NCI-H2029 treated with DMSO at 0.1 percent for 48 hours (cell line): Measurements from ENCODE around the gene ZGPAT.
"Not testable (repeated sequence)": the region's sequence is repeated elsewhere in the genome, so short reads cannot be mapped to it uniquely, and the experiment has no call there.

Experiments used
- DNase-seq: peaks from one replicate; lab custom pipeline; 2025; lab: John Stamatoyannopoulos, UW

The ZGPAT gene

GRCh38 chr20:63766695-63767426 lies 59.0 kb downstream of the ZGPAT start:
- no peak for DNase-seq

DNA sequence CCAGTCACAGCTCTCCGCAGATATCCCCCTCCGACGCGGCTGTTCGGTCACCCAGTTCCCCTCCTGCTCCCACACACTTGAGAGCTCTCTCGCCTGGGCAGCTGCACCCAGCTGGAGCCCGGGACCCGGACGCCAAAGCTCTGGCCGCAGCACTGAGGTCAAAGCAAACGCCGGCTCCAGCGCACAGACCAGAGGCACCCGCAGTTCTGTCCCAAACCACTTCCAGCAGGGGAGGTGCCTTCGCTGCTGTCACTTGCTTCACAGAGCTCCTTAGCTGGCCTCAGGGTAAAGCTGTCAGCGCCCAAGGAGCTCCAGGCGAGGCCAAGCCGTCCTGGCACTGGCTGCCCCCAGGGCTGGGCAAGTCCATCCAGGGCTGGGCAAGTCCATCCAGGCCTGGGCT lies 59.6 kb downstream of the ZGPAT start:
- DNase-seq = no peak

DNA sequence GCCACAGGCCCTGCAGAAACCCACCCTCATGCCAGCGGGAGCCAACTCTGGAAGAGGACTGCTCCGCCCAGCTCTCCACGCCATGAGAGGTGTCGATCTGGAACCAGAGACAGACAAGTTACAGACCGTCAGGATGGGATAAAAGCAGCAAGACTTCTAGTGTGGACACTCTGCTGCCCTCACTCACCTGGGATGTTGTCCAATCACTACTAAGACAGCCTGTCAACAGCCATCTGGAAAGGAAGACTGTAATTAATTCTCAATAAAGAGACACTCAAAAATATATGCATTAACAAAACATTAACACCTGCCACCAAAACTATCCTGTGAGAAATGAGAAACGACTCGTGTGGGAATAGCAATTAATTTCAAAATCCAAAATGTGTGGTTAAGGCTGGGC lies 60.0 kb downstream of the ZGPAT start:
- DNase-seq = no peak

DNA sequence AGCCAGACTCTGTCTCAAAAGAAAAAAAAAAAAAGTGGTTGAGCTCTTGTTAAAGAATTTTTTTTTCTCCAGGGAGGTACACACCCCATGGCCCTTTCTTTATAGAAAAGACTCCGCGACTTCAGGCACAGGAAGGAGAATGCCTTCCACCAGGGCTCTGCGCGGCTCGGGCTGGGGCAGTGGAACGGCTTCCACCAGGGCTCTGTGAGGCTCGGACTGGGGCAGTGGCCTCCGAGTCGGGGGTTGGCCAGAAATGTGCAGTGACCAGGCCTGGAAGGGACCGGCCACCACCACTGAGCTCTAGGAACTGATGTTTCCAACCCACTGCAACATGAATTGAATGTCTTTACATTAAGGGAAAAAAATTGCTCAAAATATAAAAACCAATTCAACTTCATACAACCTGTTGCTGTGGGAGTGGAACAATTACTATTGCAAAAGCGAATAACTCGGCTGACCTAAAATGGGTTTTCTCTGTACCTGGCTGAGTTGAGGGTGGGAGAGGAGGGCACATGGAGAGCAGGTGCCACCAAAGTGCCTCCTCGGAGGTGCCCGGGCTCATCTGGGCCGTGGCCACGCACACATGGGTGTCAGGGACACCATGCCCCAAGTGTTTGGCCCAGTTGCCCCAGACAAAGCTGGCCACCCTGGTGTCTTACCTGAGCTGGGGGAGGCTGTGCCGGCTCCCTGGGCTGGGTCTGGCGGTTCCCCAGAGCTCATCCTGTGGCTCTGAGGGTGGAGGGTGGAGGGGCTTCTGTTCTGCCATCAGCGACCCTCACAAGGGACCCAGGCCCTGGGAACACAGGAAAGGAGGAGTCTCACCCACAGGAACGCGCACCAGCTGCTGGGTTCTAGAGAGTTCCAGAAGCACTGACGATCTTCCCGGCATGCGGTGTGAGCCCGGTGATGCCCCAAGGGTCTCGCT lies 61.0 kb downstream of the ZGPAT start:
- no peak for DNase-seq

- DNase-seq = no peak
These were observed 62.1 kb downstream of the ZGPAT start for GRCh38 chr20:63769891-63770474.

- DNase-seq = no peak
These were observed 63.3 kb downstream of the ZGPAT start for GRCh38 chr20:63771046-63771707.

DNA sequence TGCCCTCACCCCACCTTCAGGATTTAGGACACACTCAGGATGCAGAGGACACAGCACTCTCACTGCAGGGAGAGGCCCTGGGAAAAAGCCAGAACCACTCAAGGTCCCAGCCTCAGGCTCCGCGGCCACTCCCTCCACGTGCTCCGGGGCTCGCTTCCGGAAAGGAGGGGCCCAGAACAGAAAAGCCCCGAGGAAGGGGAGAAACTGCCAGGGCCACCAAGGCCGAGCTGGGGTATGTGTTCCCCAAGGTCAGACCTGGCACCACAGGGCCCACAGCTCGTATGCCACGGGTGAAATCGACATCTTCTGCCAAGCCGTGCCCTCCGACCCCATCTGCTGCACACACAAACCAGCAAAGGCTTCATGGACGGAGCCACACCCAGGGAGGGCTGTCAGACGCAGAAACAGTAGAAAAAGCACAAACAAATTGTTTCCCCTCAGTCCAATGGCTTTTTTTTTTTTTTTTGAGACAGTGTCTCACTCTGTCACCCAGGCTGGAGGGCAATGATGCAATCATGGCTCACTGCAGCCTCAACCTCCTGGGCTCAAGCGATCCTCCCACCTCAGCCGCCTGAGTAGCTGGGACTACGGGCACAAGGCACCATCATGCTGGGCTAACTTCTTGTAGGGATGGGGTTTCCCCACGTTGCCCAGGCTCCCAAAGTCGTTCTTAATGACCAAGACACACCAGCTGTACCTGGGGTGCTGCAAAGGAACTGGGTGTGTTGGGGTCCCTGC lies 65.1 kb downstream of the ZGPAT start:
- no peak for DNase-seq

GRCh38 chr20:63773571-63774241 lies 65.9 kb downstream of the ZGPAT start:
- DNase-seq = no peak

- no peak for DNase-seq
These were observed 66.5 kb downstream of the ZGPAT start for GRCh38 chr20:63774306-63774705.

- no peak for DNase-seq
These were observed 67.5 kb downstream of the ZGPAT start for GRCh38 chr20:63775096-63775978.

GRCh38 chr20:63776875-63777274 lies 69.0 kb downstream of the ZGPAT start:
- not testable (repeated sequence) for DNase-seq

DNA sequence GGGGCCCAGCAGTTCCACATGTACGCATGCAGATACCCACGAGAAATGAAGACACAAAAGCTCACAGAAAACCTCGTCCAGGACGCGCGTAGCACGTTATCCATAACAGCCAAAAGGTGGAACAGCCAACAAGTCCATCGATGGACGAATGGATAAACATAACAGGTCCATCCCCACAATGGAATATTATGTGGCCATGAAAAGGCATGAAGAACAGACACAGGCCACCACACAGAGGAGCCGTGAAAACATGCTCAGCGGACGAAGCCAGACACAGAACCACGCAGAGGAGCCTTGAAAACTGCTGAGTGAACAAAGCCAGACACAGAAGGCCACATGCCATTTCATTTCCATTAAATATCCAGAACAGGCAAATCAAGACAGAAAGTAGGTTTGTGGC lies 69.8 kb downstream of the ZGPAT start:
- DNase-seq = no peak

DNA sequence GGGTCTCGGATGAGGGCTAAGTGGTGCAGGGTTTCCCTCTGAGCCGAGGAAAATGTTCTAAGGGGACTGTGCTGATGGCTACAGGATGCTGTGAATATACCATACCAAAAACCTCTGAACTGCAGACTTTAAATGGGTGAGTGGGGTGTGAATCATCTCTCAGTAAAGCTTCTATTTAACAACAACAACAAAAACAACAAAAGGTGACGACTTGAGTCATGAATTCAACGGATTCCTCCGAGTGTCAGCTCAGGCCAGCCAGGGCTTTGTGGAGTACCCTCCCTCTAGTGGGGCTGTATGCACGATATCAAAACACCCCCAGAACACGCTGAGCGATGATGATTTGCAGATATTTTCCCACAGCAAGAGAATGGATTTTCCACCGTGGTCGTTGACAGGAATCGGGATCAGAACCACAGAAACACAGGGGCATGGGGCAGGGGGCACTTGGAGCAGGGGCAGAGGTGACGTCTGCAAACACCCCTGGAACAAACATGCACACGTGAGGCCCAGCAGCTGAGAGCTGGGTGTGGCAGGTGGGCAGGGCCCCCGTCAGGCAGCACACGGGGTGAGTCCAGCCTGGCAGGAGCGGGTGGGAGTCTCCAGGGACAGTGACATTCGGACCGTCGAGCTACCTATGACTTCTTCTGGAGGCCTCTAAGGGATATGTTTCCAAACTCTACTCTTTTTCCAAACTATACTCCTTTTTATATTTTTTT lies 70.4 kb downstream of the ZGPAT start:
- DNase-seq = no peak

DNA sequence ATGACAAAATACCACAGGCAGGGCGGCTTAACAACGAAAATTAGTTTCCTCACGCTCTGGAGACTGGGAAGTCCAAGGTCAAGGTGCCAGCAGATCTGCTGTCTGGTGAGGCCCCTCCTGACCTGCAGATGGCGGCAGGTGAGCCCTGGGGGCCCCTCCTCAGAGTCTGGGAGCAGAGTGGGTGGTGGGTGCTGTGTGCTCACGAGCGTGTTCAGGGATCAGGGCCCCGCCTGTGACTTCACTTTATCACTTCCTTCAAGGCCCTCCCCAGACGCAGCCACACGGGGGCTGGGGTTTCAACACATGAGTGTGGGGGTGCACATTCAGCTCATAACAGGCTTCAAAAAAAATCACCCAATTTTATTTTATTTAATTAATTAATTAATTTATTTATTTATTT lies 71.0 kb downstream of the ZGPAT start:
- DNase-seq = no peak

- no peak for DNase-seq
These were observed 73.3 kb downstream of the ZGPAT start for GRCh38 chr20:63781181-63781580.

DNA sequence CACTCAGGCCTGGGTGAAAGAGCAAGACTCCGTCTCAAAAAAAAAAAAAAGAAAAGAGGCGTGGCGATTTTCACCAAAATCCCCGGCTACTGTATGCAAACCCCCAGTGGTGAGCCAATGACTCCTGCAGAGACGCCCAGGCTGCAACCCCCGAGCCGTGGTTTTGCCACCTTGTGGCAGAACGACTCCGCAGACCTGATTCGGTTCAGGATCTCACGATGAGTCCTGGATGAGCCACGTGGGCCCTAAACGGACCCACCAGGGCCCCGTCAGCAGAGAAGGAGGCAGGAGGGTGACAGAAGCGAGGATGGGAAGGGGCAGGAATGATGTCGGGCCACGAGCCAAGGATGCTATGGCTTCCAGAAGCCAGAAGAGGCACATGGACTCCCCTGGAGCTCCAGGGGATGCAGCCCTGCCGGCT lies 74.2 kb downstream of the ZGPAT start:
- DNase-seq = no peak

DNA sequence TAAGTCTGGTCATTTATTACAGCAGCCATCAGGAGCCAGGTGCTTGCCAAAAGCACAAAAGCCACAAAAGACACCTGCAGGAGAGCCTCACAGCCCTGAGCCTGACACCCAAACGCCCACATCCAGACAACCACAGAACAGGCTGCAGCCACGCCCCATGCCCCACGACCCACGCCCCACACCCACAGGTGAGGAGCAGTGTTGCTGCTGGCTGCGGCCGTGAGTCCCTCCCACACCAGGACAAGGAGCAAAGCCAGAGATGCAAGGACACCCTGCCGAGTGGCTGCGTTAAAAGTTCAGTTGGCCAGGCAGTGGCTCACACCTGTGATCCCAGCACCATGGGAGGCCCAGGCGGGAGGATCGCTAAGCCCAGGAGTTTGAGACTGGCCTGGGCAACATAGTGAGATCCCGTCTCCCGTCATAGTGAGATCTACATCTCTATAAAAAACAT lies 74.7 kb downstream of the ZGPAT start:
- DNase-seq = no peak

- DNase-seq = no peak
These were observed 76.1 kb downstream of the ZGPAT start for GRCh38 chr20:63783970-63784369.

DNA sequence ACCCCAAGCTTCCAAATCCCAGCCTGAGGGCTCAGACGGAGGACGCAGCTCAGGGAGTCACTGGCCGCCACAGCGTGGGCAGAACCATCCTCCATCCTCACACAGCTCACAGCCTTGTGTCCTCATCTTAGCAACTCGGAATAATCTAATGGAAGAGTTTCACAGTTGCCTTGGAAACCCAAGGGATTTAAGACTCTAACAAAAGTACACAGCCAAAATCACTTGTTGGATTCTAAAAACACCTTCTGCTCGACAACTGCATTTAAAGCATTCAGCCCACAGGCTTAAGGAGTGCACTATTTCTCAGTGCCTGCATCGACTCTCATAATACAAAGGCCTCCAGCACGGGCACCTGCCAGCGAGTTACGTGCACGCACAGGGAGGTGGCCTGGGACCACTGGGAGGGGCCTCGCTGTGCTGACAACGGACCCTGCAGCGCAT lies 77.9 kb downstream of the ZGPAT start:
- no peak for DNase-seq
